PC-9 (cell line): Measurements from ENCODE around the gene OR2H2. TPM values are rescaled to one million over a fixed set of nuclear protein-coding genes. Genes with fewer than 3 reads are reported as not detected.

Experiments used
- Bru-seq: library from RNA; stranded (reverse); fragments of 400-500 nt; gene quantifications from one replicate; lab custom pipeline; 2021; lab: Mats Ljungman, UMichigan
- BruChase-seq, 2 experiments: library from RNA; stranded (reverse); fragments of 400-500 nt; gene quantifications; one replicate each; lab custom pipeline; 2021; lab: Mats Ljungman, UMichigan
- BruUV-seq: library from RNA; stranded (reverse); fragments of 400-500 nt; replicated peaks from 2 replicates; lab custom pipeline; 2021; lab: Mats Ljungman, UMichigan
- CTCF ChIA-PET: fragments of 300-600 bp; sonication (Branson Sonifier 250); formaldehyde crosslinking; loops from one replicate; lab custom pipeline; 2022; ENCODE audit warnings: antibody characterized with exemption; lab: Charles Lee
- POLR2A ChIA-PET: fragments of 300-600 bp; sonication (Branson Sonifier 250); formaldehyde crosslinking; loops from one replicate; lab custom pipeline; 2022; ENCODE audit warnings: antibody characterized with exemption; ENCODE audit not compliant: unreplicated experiment; lab: Charles Lee
- DNase-seq, 2 experiments: peaks; one replicate each; pipeline versions ENCODE4 v3.0.0 to v3.0.0-alpha.2; 2015 to 2022; ENCODE audit warnings: mixed read lengths in 1 of 2
- H2AFZ ChIP-seq: fragments of 200-600 bp; sonication (generic); 2 replicates; pipeline ENCODE4 v1.8.1; 2017; ENCODE audit warnings: antibody characterized with exemption
- H3F3A ChIP-seq: fragments of 200-600 bp; sonication (generic); 2 replicates; pipeline ENCODE4 v1.8.1; 2017; ENCODE audit warnings: antibody characterized with exemption, mild to moderate bottlenecking, low read depth; ENCODE audit not compliant: insufficient read depth
- H3K27ac ChIP-seq: fragments of 200-600 bp; sonication (generic); 2 replicates; pipeline ENCODE4 v1.6.1; 2016; ENCODE audit warnings: mixed run types
- H3K27me3 ChIP-seq: fragments of 200-600 bp; sonication (generic); 2 replicates; pipeline ENCODE4 v1.6.1; 2016; ENCODE audit warnings: low read depth, mixed run types; ENCODE audit not compliant: insufficient read depth
- H3K36me3 ChIP-seq: fragments of 200-600 bp; sonication (generic); 2 replicates; pipeline ENCODE4 v1.6.1; 2016; ENCODE audit warnings: low read depth, mixed run types
- H3K4me1 ChIP-seq: fragments of 200-600 bp; sonication (generic); replicated peaks from 2 replicates; pipeline ENCODE4 v1.6.1; 2016; ENCODE audit warnings: mixed run types; ENCODE audit not compliant: insufficient read depth
- H3K4me2 ChIP-seq: fragments of 200-600 bp; sonication (generic); 2 replicates; pipeline ENCODE4 v1.6.1; 2017; ENCODE audit warnings: mixed run types
- H3K4me3 ChIP-seq: fragments of 200-600 bp; sonication (generic); 2 replicates; pipeline ENCODE4 v1.6.1; 2016; ENCODE audit warnings: mixed run types
- H3K79me2 ChIP-seq: fragments of 200-600 bp; sonication (generic); 2 replicates; pipeline ENCODE4 v1.6.1; 2017; ENCODE audit warnings: low read depth, mixed run types
- H3K9me2 ChIP-seq: fragments of 200-600 bp; sonication (generic); 2 replicates; pipeline ENCODE4 v1.8.1; 2017; ENCODE audit warnings: mild to moderate bottlenecking; ENCODE audit not compliant: insufficient read depth
- H3K9me3 ChIP-seq: fragments of 200-600 bp; sonication (generic); 2 replicates; pipeline ENCODE4 v1.8.1; 2016; ENCODE audit warnings: low read depth; ENCODE audit not compliant: insufficient read depth
- H4K20me1 ChIP-seq: fragments of 200-600 bp; sonication (generic); 2 replicates; pipeline ENCODE4 v1.8.1; 2017; ENCODE audit not compliant: insufficient read depth
- CTCF ChIP-seq: fragments of 200-600 bp; sonication (generic); conservative IDR thresholded peaks from 2 replicates; pipeline ENCODE4 v1.6.1; 2017; ENCODE audit warnings: mixed run types, antibody characterized with exemption, mild to moderate bottlenecking, moderate library complexity
- EZH2 ChIP-seq: fragments of 200-600 bp; sonication (generic); IDR thresholded peaks from 2 replicates; pipeline ENCODE4 v1.8.0; 2017; ENCODE audit warnings: antibody characterized with exemption, low read depth
- intact Hi-C: fragments of 100-400 bp; cut with micrococcal nuclease; formaldehyde crosslinking; loops from one replicate; pipeline ENCODE4 v1.10.0; 2022; ENCODE audit not compliant: unreplicated experiment
- long read RNA-seq: library from polyadenylated mRNA; stranded (forward); transcript quantifications from one replicate; pipeline ENCODE4 v2.0.0, GENCODE V29; 2022
- total RNA-seq: library from RNA; stranded (reverse); gene quantifications from 2 replicates; pipeline ENCODE4 v1.2.3, GENCODE V29; 2021

Gene OR2H2
- total RNA-seq: not detected in 2 replicates
- Bru-seq, nascent RNA: not detected
- not detected for BruChase-seq, experiment 1, labeled RNA remaining after a 2-hour chase
- not detected for BruChase-seq, experiment 2, labeled RNA remaining after a 6-hour chase
- long read RNA-seq: 0 reads

GRCh38 chr6:29584821-29585220 is at the start of gene OR2H2:
TSS of gene OR2H2 (plus strand) at chr6:29585121. CDS start at chr6:29587945, 2,824 bp downstream.
- Histone ChIP-seq H3K27me3 (peaks cover 60% of the 10 kb centered on the region; the same call in 1 of the 2 replicates), H3K9me3 (no peaks in the 10 kb centered on the region), H4K20me1 (no peaks in the 10 kb centered on the region), H3F3A (no peaks in the 10 kb centered on the region), H3K4me2 (no peak within 1 kb of the TSS), H3K79me2 (no peaks in the 10 kb centered on the region), H3K36me3 (no peaks in the 10 kb centered on the region), H3K9me2 (no peaks in the 10 kb centered on the region), H2AFZ (no peak within 1 kb of the TSS), H3K4me3 (no peak within 1 kb of the TSS), H3K4me1 (no peaks in the 10 kb centered on the region), H3K27ac (no peak within 1 kb of the TSS)
- POLR2A ChIA-PET: no interaction called here
- intact Hi-C loops: no loop called here
- TF ChIP-seq EZH2: no peak
- no peak for TF ChIP-seq CTCF
- CTCF ChIA-PET: no interaction called here
- DNase-seq: no peak
- no TSS peak for BruUV-seq

- Histone ChIP-seq H3K79me2 (no peaks in the 10 kb centered on the region), H3K27ac (no peak overlapping the region), H2AFZ (no peak overlapping the region), H3K9me2 (no peaks in the 10 kb centered on the region), H3K36me3 (no peaks in the 10 kb centered on the region), H3K4me1 (no peaks in the 10 kb centered on the region), H3K4me3 (no peak overlapping the region), H3K4me2 (no peak overlapping the region), H3F3A (no peaks in the 10 kb centered on the region), H3K27me3 (peaks cover 8% of the 10 kb centered on the region; the same call in 1 of the 2 replicates), H3K9me3 (no peaks in the 10 kb centered on the region), H4K20me1 (no peaks in the 10 kb centered on the region)
- CTCF ChIA-PET: no interaction called here
- POLR2A ChIA-PET: no interaction called here
- intact Hi-C loops: no loop called here
- TF ChIP-seq CTCF (no peak), EZH2 (no peak)
- no TSS peak for BruUV-seq
- DNase-seq: no peak
Observed at GRCh38 chr6:29537714-29538403, 47.1 kb upstream of the OR2H2 start.

GRCh38 chr6:29547573-29547972 is 37.3 kb upstream of the OR2H2 start:
- peaks cover 48% of the 10 kb centered on the region for H3K27me3 ChIP-seq

More at GRCh38 chr6:29547573-29547972, 37.3 kb upstream of the OR2H2 start:
- H3K4me1 ChIP-seq: no peaks in the 10 kb centered on the region
- ChIA-PET CTCF (no interaction called here), POLR2A (no interaction called here)
- no TSS peak for BruUV-seq
- intact Hi-C loops: no loop called here
- no peak for DNase-seq
- TF ChIP-seq EZH2 (no peak), CTCF (no peak)
- H3F3A ChIP-seq: no peaks in the 10 kb centered on the region
- H3K79me2 ChIP-seq: no peaks in the 10 kb centered on the region
- no peaks in the 10 kb centered on the region for H3K36me3 ChIP-seq
- H3K27ac ChIP-seq: no peak overlapping the region
- H3K9me2 ChIP-seq: no peaks in the 10 kb centered on the region
- H3K4me2 ChIP-seq: no peak overlapping the region
- no peaks in the 10 kb centered on the region for H3K9me3 ChIP-seq
- no peak overlapping the region for H2AFZ ChIP-seq
- no peaks in the 10 kb centered on the region for H4K20me1 ChIP-seq
- H3K4me3 ChIP-seq: no peak overlapping the region
